Astrocyte (in vitro differentiated cells and primary cell): ENCODE measurements around the gene GDF11. TPM values are rescaled to one million over a fixed set of nuclear protein-coding genes. Genes with fewer than 3 reads are reported as not detected.

Source experiments
- DNase-seq: peaks from one replicate; pipeline ENCODE4 v3.0.0-alpha.2; 2010; ENCODE audit warnings: low read depth
- FAIRE-seq: peaks from 2 replicates; lab custom pipeline; 2011; peaks lifted over from hg19 to GRCh38; lab: Jason Lieb, UNC
- H2AFZ ChIP-seq: 2 replicates; pipeline ENCODE4 v1.6.0; 2012; ENCODE audit warnings: low read depth, low read length, inconsistent platforms
- H3K27ac ChIP-seq: 2 replicates; pipeline ENCODE4 v1.5.1; 2011; ENCODE audit warnings: low read depth, low read length, inconsistent platforms
- H3K27me3 ChIP-seq: 2 replicates; pipeline ENCODE4 v1.6.0; 2011; ENCODE audit warnings: low read length, inconsistent platforms; ENCODE audit not compliant: insufficient read depth
- H3K36me3 ChIP-seq: 2 replicates; pipeline ENCODE4 v1.5.1; 2011; ENCODE audit warnings: low read length, inconsistent platforms; ENCODE audit not compliant: insufficient read depth
- H3K4me1 ChIP-seq: 2 replicates; pipeline ENCODE4 v1.5.1; 2011; ENCODE audit warnings: low read length, inconsistent platforms; ENCODE audit not compliant: insufficient read depth
- H3K4me2 ChIP-seq: 2 replicates; pipeline ENCODE4 v1.6.0; 2012; ENCODE audit warnings: low read length, inconsistent platforms
- H3K4me3 ChIP-seq: 2 replicates; pipeline ENCODE4 v1.5.1; 2011; ENCODE audit warnings: low read depth, mild to moderate bottlenecking, low read length, inconsistent platforms; ENCODE audit not compliant: insufficient read depth
- H3K79me2 ChIP-seq: 2 replicates; pipeline ENCODE4 v1.6.0; 2012; ENCODE audit warnings: mild to moderate bottlenecking, low read length, inconsistent platforms; ENCODE audit not compliant: insufficient read depth
- H3K9ac ChIP-seq: 2 replicates; pipeline ENCODE4 v1.6.0; 2012; ENCODE audit warnings: mild to moderate bottlenecking, low read length, inconsistent platforms
- H3K9me3 ChIP-seq: 2 replicates; pipeline ENCODE4 v1.5.1; 2012; ENCODE audit warnings: low read depth, mild to moderate bottlenecking, low read length, inconsistent platforms; ENCODE audit not compliant: insufficient read depth
- H4K20me1 ChIP-seq: 2 replicates; pipeline ENCODE4 v1.6.0; 2012; ENCODE audit warnings: low read length, inconsistent platforms; ENCODE audit not compliant: insufficient read depth
- H3K27ac Mint-ChIP-seq: one replicate; pipeline ENCODE4 v1.8.0; 2021; ENCODE audit warnings: mild to moderate bottlenecking, mixed read lengths; ENCODE audit not compliant: unreplicated experiment
- H3K27me3 Mint-ChIP-seq: one replicate; pipeline ENCODE4 v1.8.0; 2021; ENCODE audit warnings: low read depth, mixed read lengths; ENCODE audit not compliant: unreplicated experiment
- H3K36me3 Mint-ChIP-seq: one replicate; pipeline ENCODE4 v1.8.0; 2021; ENCODE audit warnings: low read depth, mixed read lengths; ENCODE audit not compliant: unreplicated experiment
- H3K4me1 Mint-ChIP-seq: one replicate; pipeline ENCODE4 v1.8.0; 2021; ENCODE audit warnings: low read depth, mixed read lengths; ENCODE audit not compliant: unreplicated experiment
- H3K4me3 Mint-ChIP-seq: one replicate; pipeline ENCODE4 v1.8.0; 2021; ENCODE audit warnings: mild to moderate bottlenecking, moderate library complexity, mixed read lengths; ENCODE audit not compliant: unreplicated experiment
- H3K9me3 Mint-ChIP-seq: one replicate; pipeline ENCODE4 v1.8.0; 2021; ENCODE audit warnings: mild to moderate bottlenecking, mixed read lengths; ENCODE audit not compliant: unreplicated experiment
- CTCF ChIP-seq: IDR thresholded peaks from 2 replicates; pipeline ENCODE4 v1.5.1; 2011; ENCODE audit warnings: low read depth, mild to moderate bottlenecking, inconsistent platforms, low read length, moderate library complexity; ENCODE audit not compliant: insufficient read depth
- EZH2 ChIP-seq: IDR thresholded peaks from 2 replicates; pipeline ENCODE4 v1.6.1; 2012; ENCODE audit warnings: mild to moderate bottlenecking, low read length, inconsistent platforms; ENCODE audit not compliant: insufficient read depth
- total RNA-seq: library from RNA; stranded (reverse); gene quantifications from 2 replicates; pipeline ENCODE4 v1.2.1, GENCODE V29; 2021

Gene GDF11
- total RNA-seq, 1 donor from 2014 or later: 28.9 TPM

- H3K9ac ChIP-seq: no peak overlapping the region
- H4K20me1 ChIP-seq: peaks cover 4% of the 10 kb centered on the region
- H3K4me2 ChIP-seq: peak overlapping the region; percentile 90
- H3K9me3 Mint-ChIP-seq: no peaks in the 10 kb centered on the region
- no peak overlapping the region for H3K4me3 Mint-ChIP-seq
- TF ChIP-seq EZH2 (no peak), CTCF (no peak)
- H3K36me3 Mint-ChIP-seq: peaks cover 3% of the 10 kb centered on the region
- no peak overlapping the region for H2AFZ ChIP-seq
- H3K27ac Mint-ChIP-seq: no peak overlapping the region
- no peak for DNase-seq
- H3K27ac ChIP-seq: no peak overlapping the region
- peaks cover 37% of the 10 kb centered on the region for H3K79me2 ChIP-seq
- H3K4me1 ChIP-seq: peaks cover 12% of the 10 kb centered on the region
- peaks cover 20% of the 10 kb centered on the region for H3K27me3 Mint-ChIP-seq
- peaks cover 17% of the 10 kb centered on the region for H3K4me1 Mint-ChIP-seq
- peaks cover 3% of the 10 kb centered on the region for H3K27me3 ChIP-seq
- H3K9me3 ChIP-seq: no peaks in the 10 kb centered on the region
- H3K36me3 ChIP-seq: no peaks in the 10 kb centered on the region
- no peak overlapping the region for H3K4me3 ChIP-seq
- FAIRE-seq: no peak
Observed at GRCh38 chr12:55704824-55705718, 37.9 kb upstream of the GDF11 start.

- Mint-ChIP-seq H3K27me3 (peaks cover 22% of the 10 kb centered on the region), H3K9me3 (no peaks in the 10 kb centered on the region), H3K27ac (no peak overlapping the region), H3K36me3 (peaks cover 3% of the 10 kb centered on the region), H3K4me3 (peak overlapping the region; percentile 81), H3K4me1 (peaks cover 17% of the 10 kb centered on the region)
- H4K20me1 ChIP-seq: peaks cover 4% of the 10 kb centered on the region
- H3K4me1 ChIP-seq: peaks cover 10% of the 10 kb centered on the region
- H3K27me3 ChIP-seq: peaks cover 3% of the 10 kb centered on the region
- no peak overlapping the region for H3K9ac ChIP-seq
- H3K79me2 ChIP-seq: peaks cover 35% of the 10 kb centered on the region
- no peaks in the 10 kb centered on the region for H3K36me3 ChIP-seq
- TF ChIP-seq CTCF (no peak), EZH2 (no peak)
- H3K4me3 ChIP-seq: no peak overlapping the region
- no peak overlapping the region for H2AFZ ChIP-seq
- FAIRE-seq (no peak), DNase-seq (no peak)
- no peaks in the 10 kb centered on the region for H3K9me3 ChIP-seq
- H3K4me2 ChIP-seq: peak overlapping the region; percentile 90
- no peak overlapping the region for H3K27ac ChIP-seq
Observed at GRCh38 chr12:55705782-55706402, 37.0 kb upstream of the GDF11 start.
